K562 (cell line): ENCODE data around the gene SLC7A6.

Experiments
- CBX2 ChIP-seq: fragments of 200-600 bp; sonication (generic); IDR thresholded peaks from one replicate; pipeline ENCODE4 v1.6.1; 2012; ENCODE audit warnings: mild to moderate bottlenecking, low read length, inconsistent platforms; ENCODE audit not compliant: insufficient read depth, poor library complexity, severe bottlenecking
- CHD4 ChIP-seq: fragments of 200-600 bp; sonication (generic); IDR thresholded peaks from 3 replicates; pipeline ENCODE4 v1.6.1; 2012; ENCODE audit warnings: low read depth, mild to moderate bottlenecking, mixed read lengths, low read length, inconsistent platforms; ENCODE audit not compliant: insufficient read depth, insufficient replicate concordance, poor library complexity, severe bottlenecking
- POLR2A ChIP-seq: fragments of 450-650 bp; conservative IDR thresholded peaks from 2 replicates; pipeline ENCODE4 v1.6.1; 2016
- SAFB ChIP-seq: fragments of 200-400 bp; formaldehyde crosslinking; IDR thresholded peaks from 2 replicates; pipeline ENCODE4 v1.6.1; 2017; ENCODE audit warnings: low read depth, low read length, borderline replicate concordance
- SRSF7 ChIP-seq: fragments of 200-400 bp; formaldehyde crosslinking; optimal IDR thresholded peaks from 2 replicates; pipeline ENCODE3; 2017; ENCODE audit warnings: mild to moderate bottlenecking, low read depth, low read length
- TAF1 ChIP-seq: IDR thresholded peaks from 2 replicates; pipeline ENCODE4 v1.6.1; 2011; ENCODE audit warnings: mild to moderate bottlenecking, low read length, moderate library complexity; ENCODE audit not compliant: insufficient read depth, control insufficient read depth, severe bottlenecking; ENCODE audit errors: extremely low read depth
- ZNF3 ChIP-seq: fragments of 250-450 bp; sonication (Bioruptor Pico); IDR thresholded peaks from 2 replicates; pipeline ENCODE4 v1.5.0; 2021; ENCODE audit warnings: mild to moderate bottlenecking, moderate library complexity
- ZZZ3 ChIP-seq: fragments of 450-650 bp; IDR thresholded peaks from 2 replicates; pipeline ENCODE4 v1.6.1; 2016; ENCODE audit warnings: antibody characterized with exemption, mild to moderate bottlenecking, moderate library complexity
- TF ChIP-seq, protein P1 (sequence below), 2 experiments: fragments of 450-650 bp; IDR thresholded peaks; 2 replicates each; pipeline ENCODE4 v1.6.1; 2018; ENCODE audit warnings: mild to moderate bottlenecking in 2 of 2, low read depth in 1 of 2; ENCODE audit not compliant: partially characterized antibody in 2 of 2

DNA sequence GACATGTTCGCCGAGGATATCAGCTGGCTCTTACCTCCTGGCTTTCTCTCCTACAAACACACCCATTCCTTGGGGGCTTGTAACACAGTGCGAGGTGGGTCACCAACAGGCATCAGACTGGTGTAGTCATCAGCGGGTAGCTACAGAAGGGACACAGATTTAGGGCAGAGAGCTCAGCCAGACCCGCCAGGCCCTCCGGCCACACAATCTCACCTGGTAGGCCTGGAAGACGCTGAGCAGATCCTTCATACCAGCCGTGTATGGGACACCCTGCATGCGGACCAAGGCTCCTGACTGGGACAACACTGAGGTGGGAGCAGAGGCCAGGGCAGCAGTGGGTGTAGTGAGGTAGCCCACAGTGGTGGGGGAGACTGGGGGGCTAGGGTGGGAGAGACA, 34.2 kb upstream of the SLC7A6 start:
- TF ChIP-seq ZNF3 (CRISPR knock-in tag) (no peak), SRSF7 (no peak), CBX2 (no peak), SAFB (no peak), TAF1 (no peak), POLR2A (no peak), CHD4 (no peak), ZZZ3 (no peak)
- TF ChIP-seq, protein P1, sequence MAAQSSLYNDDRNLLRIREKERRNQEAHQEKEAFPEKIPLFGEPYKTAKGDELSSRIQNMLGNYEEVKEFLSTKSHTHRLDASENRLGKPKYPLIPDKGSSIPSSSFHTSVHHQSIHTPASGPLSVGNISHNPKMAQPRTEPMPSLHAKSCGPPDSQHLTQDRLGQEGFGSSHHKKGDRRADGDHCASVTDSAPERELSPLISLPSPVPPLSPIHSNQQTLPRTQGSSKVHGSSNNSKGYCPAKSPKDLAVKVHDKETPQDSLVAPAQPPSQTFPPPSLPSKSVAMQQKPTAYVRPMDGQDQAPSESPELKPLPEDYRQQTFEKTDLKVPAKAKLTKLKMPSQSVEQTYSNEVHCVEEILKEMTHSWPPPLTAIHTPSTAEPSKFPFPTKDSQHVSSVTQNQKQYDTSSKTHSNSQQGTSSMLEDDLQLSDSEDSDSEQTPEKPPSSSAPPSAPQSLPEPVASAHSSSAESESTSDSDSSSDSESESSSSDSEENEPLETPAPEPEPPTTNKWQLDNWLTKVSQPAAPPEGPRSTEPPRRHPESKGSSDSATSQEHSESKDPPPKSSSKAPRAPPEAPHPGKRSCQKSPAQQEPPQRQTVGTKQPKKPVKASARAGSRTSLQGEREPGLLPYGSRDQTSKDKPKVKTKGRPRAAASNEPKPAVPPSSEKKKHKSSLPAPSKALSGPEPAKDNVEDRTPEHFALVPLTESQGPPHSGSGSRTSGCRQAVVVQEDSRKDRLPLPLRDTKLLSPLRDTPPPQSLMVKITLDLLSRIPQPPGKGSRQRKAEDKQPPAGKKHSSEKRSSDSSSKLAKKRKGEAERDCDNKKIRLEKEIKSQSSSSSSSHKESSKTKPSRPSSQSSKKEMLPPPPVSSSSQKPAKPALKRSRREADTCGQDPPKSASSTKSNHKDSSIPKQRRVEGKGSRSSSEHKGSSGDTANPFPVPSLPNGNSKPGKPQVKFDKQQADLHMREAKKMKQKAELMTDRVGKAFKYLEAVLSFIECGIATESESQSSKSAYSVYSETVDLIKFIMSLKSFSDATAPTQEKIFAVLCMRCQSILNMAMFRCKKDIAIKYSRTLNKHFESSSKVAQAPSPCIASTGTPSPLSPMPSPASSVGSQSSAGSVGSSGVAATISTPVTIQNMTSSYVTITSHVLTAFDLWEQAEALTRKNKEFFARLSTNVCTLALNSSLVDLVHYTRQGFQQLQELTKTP (IDR thresholded peaks at IDR 0.05; ENCODE audit: low read depth in 1 of 2, partially characterized antibody in 2 of 2), result no peak
